GM13977 (cell line): ENCODE measurements around the gene KDM4B.

ENCODE experiments used
- DNase-seq: peaks from one replicate; pipeline ENCODE4 v3.0.0; 2012; ENCODE audit warnings: low spot score
- CTCF ChIP-seq: IDR thresholded peaks from 2 replicates; pipeline ENCODE4 v1.5.1; 2012; ENCODE audit warnings: mild to moderate bottlenecking, control low read depth; ENCODE audit not compliant: insufficient read depth; ENCODE audit errors: extremely low read depth, missing control alignments
- in situ Hi-C: fragments of 300-500 bp; cut with MboI; formaldehyde crosslinking; loops from one replicate; pipeline ENCODE4 v1.12.0; 2022; ENCODE audit warnings: low sequenced_read_pairs, low pct_unique_long_range_greater_than_20kb, mixed read lengths, inconsistent platforms; ENCODE audit not compliant: unreplicated experiment

The KDM4B gene

GRCh38 chr19:4984438-4984990 is 15.6 kb downstream of the KDM4B start:
- in situ Hi-C loops = no loop called here
- DNase-seq = no peak
- TF ChIP-seq CTCF = no peak

GRCh38 chr19:4985551-4985991 is 16.7 kb downstream of the KDM4B start:
- DNase-seq = no peak
- in situ Hi-C loops = no loop called here
- TF ChIP-seq CTCF = no peak

- in situ Hi-C loops = no loop called here
- no peak for TF ChIP-seq CTCF
These were observed 17.1 kb downstream of the KDM4B start for GRCh38 chr19:4986056-4986455.

GRCh38 chr19:4986471-4986891 is 17.6 kb downstream of the KDM4B start:
- DNase-seq = no peak
- in situ Hi-C loops = no loop called here
- TF ChIP-seq CTCF = no peak

More at GRCh38 chr19:4986056-4986455, 17.1 kb downstream of the KDM4B start:
- no peak for DNase-seq

- no peak for TF ChIP-seq CTCF
- in situ Hi-C loops = no loop called here
- DNase-seq = no peak
These were observed 18.3 kb downstream of the KDM4B start for GRCh38 chr19:4987256-4987655.

GRCh38 chr19:4987692-4988370 is 18.9 kb downstream of the KDM4B start:
- in situ Hi-C loops = no loop called here
- TF ChIP-seq CTCF = no peak
- no peak for DNase-seq

GRCh38 chr19:4988770-4989251 is 19.9 kb downstream of the KDM4B start:
- TF ChIP-seq CTCF = no peak

More at GRCh38 chr19:4988770-4989251, 19.9 kb downstream of the KDM4B start:
- no peak for DNase-seq
- in situ Hi-C loops = no loop called here
